HepG2 (cell line): Measurements from ENCODE around the gene TNFRSF25. TPM values are rescaled to one million over a fixed set of nuclear protein-coding genes. Genes with fewer than 3 reads are reported as not detected.
A peak's percentile ranks its signal among the peaks of the same experiment; 100 is the strongest.

Experiments used
- EEA1 ChIP-seq: sonication (generic); formaldehyde crosslinking; IDR thresholded peaks from 2 replicates; pipeline ENCODE4 v1.5.1; 2020; ENCODE audit warnings: mild to moderate bottlenecking, missing genetic modification reagents, borderline replicate concordance
- GLMP ChIP-seq: sonication (generic); formaldehyde crosslinking; IDR thresholded peaks from 2 replicates; pipeline ENCODE4 v1.9.0; 2021; ENCODE audit warnings: missing genetic modification reagents, mild to moderate bottlenecking, borderline replicate concordance
- IRF9 ChIP-seq: sonication (generic); formaldehyde crosslinking; IDR thresholded peaks from 2 replicates; pipeline ENCODE4 v1.8.0; 2022; ENCODE audit warnings: missing genetic modification reagents, mild to moderate bottlenecking, borderline replicate concordance
- JUNB ChIP-seq: sonication (generic); formaldehyde crosslinking; IDR thresholded peaks from 2 replicates; pipeline ENCODE4 v1.8.0; 2022; ENCODE audit warnings: missing genetic modification reagents, mild to moderate bottlenecking, borderline replicate concordance
- MAFK ChIP-seq, 2 experiments: IDR thresholded peaks in 1 of 2; conservative IDR thresholded peaks in 1 of 2; 2 replicates each; pipeline ENCODE4 v1.6.1; 2011; ENCODE audit warnings: improper control_type of control experiment in 2 of 2, low read length in 2 of 2
- MTF2 ChIP-seq: sonication (generic); formaldehyde crosslinking; IDR thresholded peaks from 2 replicates; pipeline ENCODE4 v1.5.0; 2020; ENCODE audit warnings: missing genetic modification reagents, borderline replicate concordance
- RAD21 ChIP-seq: fragments of 450-650 bp; formaldehyde crosslinking; IDR thresholded peaks from 2 replicates; pipeline ENCODE4 v1.5.0; 2020; ENCODE audit warnings: mild to moderate bottlenecking
- RNF2 ChIP-seq: fragments of 450-650 bp; conservative IDR thresholded peaks from 2 replicates; pipeline ENCODE4 v1.6.1; 2016; ENCODE audit warnings: low read depth
- STAT6 ChIP-seq: sonication (generic); formaldehyde crosslinking; IDR thresholded peaks from 2 replicates; pipeline ENCODE4 v1.4.0; 2020; ENCODE audit warnings: missing genetic modification reagents, mild to moderate bottlenecking, borderline replicate concordance
- TBX3 ChIP-seq: fragments of 450-650 bp; IDR thresholded peaks from 2 replicates; pipeline ENCODE4 v1.6.1; 2017; ENCODE audit warnings: antibody characterized with exemption, mild to moderate bottlenecking, inconsistent platforms, borderline replicate concordance
- TCF7L2 ChIP-seq: IDR thresholded peaks from 2 replicates; pipeline ENCODE4 v1.6.1; 2011; ENCODE audit warnings: mild to moderate bottlenecking, low read depth, low read length, moderate library complexity
- ZIK1 ChIP-seq: sonication (generic); formaldehyde crosslinking; IDR thresholded peaks from 2 replicates; pipeline ENCODE4 v1.5.0; 2020; ENCODE audit warnings: mild to moderate bottlenecking, low read depth, missing genetic modification reagents, borderline replicate concordance
- ZNF12 ChIP-seq: sonication (generic); formaldehyde crosslinking; IDR thresholded peaks from 2 replicates; pipeline ENCODE4 v1.5.0; 2020; ENCODE audit warnings: missing genetic modification reagents
- ZNF225 ChIP-seq: sonication (generic); formaldehyde crosslinking; IDR thresholded peaks from 2 replicates; pipeline ENCODE4 v1.4.0; 2020; ENCODE audit warnings: mild to moderate bottlenecking, missing genetic modification reagents
- ZNF343 ChIP-seq: sonication (generic); formaldehyde crosslinking; IDR thresholded peaks from 2 replicates; pipeline ENCODE4 v1.4.0; 2020; ENCODE audit warnings: mild to moderate bottlenecking, missing genetic modification reagents
- ZNF382 ChIP-seq: sonication (generic); formaldehyde crosslinking; IDR thresholded peaks from 2 replicates; pipeline ENCODE4 v1.5.0; 2020; ENCODE audit warnings: missing genetic modification reagents, mild to moderate bottlenecking, borderline replicate concordance
- ZNF460 ChIP-seq: sonication (generic); formaldehyde crosslinking; IDR thresholded peaks from 2 replicates; pipeline ENCODE4 v1.5.1; 2020; ENCODE audit warnings: missing genetic modification reagents, mild to moderate bottlenecking, borderline replicate concordance
- ZNF572 ChIP-seq: sonication (generic); formaldehyde crosslinking; IDR thresholded peaks from 2 replicates; pipeline ENCODE4 v1.5.1; 2020; ENCODE audit warnings: mild to moderate bottlenecking, missing genetic modification reagents
- polyA plus RNA-seq, 8 experiments: library from polyadenylated mRNA; depleted of rRNA in 3 of 8; stranded (reverse) in 7 of 8; unstranded in 1 of 8; fragments of >200 nt; fragmentation: Illumina TruSeq in 4 of 8; extraction: Trizol in 4 of 8; gene quantifications; 2 replicates each; pipeline versions ENCODE4 v1.2.1 to v1.2.3, GENCODE V29; 2011 to 2016; ENCODE audit warnings: low read depth in 4 of 8, missing spikeins in 1 of 8, mixed read lengths in 1 of 8; ENCODE audit not compliant: insufficient read depth in 1 of 8
- total RNA-seq, 5 experiments: library from RNA; depleted of rRNA; stranded (reverse); fragments of >200 nt; fragmentation: Illumina TruSeq; extraction: Trizol; gene quantifications; 2 replicates each; pipeline ENCODE4 v1.2.3, GENCODE V29; 2016; ENCODE audit warnings: low read depth in 1 of 5
- TF ChIP-seq, protein P1 (sequence below): conservative IDR thresholded peaks from 2 replicates; pipeline ENCODE4 v1.6.1; 2018; ENCODE audit warnings: missing genetic modification reagents
- TF ChIP-seq, protein P2 (sequence below): sonication (generic); formaldehyde crosslinking; IDR thresholded peaks from 2 replicates; pipeline ENCODE4 v1.5.1; 2020; ENCODE audit warnings: mild to moderate bottlenecking, moderate library complexity, missing genetic modification reagents

The TNFRSF25 gene
- total and polyA plus RNA-seq, 2 of the 13 experiments (the other 11 are each of a cell fraction or from before 2014, with no cell fraction given), result 1.4 to 1.5 TPM

DNA sequence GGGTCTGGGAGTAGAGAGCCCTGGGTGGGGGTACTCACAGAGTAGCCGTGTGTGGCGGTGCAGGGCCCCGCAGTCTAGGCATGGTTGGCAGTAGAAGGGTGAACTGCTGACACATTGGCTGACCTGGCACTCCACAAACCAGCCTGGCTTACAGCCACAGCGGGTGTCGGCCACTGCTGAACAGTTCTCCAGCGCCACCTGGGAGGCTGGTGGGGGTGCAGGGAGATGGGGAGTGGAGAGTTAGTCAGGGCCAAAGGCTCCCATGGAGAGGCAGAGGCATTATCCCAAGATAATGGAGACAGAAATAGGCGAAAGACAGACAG, 1.5 kb downstream of the TNFRSF25 start (continued):
- TF ChIP-seq STAT6 (CRISPR knock-in tag) (no peak), TCF7L2 (no peak), ZNF225 (CRISPR knock-in tag) (no peak), ZNF343 (CRISPR knock-in tag) (no peak), RAD21 (peak; percentile 75), MAFK (conservative IDR thresholded peaks at IDR 0.05 in 1 of 2, IDR thresholded peaks at IDR 0.05 in 1 of 2; ENCODE audit: low read length in 2 of 2) (0 out of 4 replicates have a peak, but pooled peaks of 1 of the 2 experiments have one; percentile 1), ZNF12 (CRISPR knock-in tag) (no peak), ZNF572 (CRISPR knock-in tag) (peak; percentile 5; the same call in 1 of the 2 replicates), EEA1 (CRISPR knock-in tag) (no peak), JUNB (no peak), IRF9 (CRISPR knock-in tag) (no peak), ZNF460 (no peak), GLMP (CRISPR knock-in tag) (no peak), ZNF382 (no peak), TBX3 (no peak), MTF2 (no peak), RNF2 (no peak), ZIK1 (CRISPR knock-in tag) (no peak)
- TF ChIP-seq, protein P1, sequence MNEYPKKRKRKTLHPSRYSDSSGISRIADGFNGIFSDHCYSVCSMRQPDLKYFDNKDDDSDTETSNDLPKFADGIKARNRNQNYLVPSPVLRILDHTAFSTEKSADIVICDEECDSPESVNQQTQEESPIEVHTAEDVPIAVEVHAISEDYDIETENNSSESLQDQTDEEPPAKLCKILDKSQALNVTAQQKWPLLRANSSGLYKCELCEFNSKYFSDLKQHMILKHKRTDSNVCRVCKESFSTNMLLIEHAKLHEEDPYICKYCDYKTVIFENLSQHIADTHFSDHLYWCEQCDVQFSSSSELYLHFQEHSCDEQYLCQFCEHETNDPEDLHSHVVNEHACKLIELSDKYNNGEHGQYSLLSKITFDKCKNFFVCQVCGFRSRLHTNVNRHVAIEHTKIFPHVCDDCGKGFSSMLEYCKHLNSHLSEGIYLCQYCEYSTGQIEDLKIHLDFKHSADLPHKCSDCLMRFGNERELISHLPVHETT (CRISPR knock-in tag), result no peak
- TF ChIP-seq, protein P2, sequence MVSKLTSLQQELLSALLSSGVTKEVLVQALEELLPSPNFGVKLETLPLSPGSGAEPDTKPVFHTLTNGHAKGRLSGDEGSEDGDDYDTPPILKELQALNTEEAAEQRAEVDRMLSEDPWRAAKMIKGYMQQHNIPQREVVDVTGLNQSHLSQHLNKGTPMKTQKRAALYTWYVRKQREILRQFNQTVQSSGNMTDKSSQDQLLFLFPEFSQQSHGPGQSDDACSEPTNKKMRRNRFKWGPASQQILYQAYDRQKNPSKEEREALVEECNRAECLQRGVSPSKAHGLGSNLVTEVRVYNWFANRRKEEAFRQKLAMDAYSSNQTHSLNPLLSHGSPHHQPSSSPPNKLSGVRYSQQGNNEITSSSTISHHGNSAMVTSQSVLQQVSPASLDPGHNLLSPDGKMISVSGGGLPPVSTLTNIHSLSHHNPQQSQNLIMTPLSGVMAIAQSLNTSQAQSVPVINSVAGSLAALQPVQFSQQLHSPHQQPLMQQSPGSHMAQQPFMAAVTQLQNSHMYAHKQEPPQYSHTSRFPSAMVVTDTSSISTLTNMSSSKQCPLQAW (CRISPR knock-in tag), result peak; percentile 61; the same call in 1 of the 2 replicates
